ENCODE results near the gene INMT.

INMT gene

DNA sequence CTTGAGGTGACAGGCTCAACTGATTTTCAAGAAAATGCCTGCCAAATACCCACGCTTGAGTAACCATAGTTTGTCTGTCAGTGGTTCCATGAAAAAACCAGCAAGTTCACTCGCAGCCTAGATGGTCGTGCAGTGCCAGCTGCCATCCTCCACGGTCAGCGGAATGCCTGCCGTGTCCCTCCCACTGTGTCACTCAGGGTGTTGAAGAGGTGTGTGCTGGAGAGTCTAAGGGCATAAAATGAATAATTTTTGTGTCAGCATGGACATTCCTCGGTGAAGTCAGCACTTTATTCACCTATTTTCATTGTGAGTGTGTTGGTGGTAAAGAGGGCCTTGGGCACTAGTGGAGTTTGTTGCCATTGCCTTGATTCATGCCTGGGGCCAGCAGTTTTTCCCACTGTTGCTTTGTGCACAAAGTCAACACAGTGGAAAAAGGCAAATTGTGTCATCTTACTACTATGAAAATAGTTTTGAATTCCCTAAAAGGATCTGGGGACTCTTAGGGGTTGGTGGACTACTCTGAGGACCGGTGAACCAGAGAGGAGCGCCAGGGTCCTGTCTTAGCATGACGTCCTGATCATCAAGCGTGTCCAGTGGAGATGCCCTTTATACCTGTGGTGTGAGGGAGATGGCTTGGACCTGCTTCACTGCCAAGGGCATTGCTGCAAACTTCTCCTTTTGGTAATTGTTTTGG, 36.9 kb downstream of the INMT start:
- DNase-seq, result no peak

DNA sequence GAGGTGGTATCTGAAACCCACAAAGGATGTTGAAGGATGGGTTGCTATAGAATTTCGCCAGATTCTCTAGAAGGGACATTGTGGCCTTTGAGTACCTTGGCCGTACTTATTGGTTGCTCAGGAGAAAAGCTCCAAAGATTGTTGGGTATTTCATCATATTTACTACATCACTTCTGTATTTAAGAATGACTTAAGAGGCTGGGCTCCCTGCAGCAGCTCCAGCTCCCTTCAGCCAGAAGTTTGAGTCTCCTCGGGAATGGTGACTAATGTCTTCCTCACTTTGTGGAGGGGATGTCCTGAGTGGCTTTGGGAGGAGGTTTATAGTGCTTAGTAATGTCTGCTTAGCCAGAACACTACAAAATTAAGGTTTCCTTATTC, 37.4 kb downstream of the INMT start:
- DNase-seq, result no peak

DNA sequence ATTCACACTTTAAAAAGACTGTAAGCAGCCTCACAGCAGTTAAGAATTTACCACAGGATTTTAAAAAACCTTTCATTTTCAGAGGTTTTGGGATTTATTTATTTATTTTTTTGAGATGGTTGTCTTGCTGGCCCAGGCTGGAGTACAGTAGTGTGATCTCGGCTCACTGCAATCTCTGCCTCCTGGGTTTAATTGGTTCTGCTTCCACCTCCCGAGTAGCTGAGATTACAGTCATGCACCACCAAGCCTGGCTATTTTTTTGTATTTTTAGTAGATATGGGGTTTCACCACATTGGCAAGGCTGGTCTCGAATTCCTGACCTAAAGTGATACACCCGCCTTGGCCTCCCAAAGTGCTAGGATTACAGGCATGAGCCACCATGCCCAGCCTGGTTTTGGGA, 38.4 kb downstream of the INMT start:
- DNase-seq, result no peak

DNA sequence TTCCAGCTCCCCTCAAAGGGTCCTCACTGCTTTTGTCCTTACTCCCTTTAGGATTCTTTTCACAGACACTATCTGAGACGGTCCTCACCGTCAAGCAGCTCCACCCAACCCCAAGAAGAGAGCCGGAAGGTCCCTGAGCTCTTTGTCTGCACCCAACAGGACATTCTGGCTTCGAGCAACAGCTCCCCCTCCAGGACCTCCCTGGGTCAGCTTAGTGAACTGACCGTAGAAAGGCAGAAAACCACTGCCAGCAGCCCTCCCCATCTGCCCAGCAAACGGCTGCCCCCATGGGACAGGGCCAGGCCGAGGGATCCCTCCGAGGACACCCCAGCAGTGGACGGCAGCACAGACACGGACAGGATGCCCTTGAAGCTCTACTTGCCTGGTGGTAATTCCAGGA, 39.2 kb downstream of the INMT start:
- no peak for DNase-seq

DNA sequence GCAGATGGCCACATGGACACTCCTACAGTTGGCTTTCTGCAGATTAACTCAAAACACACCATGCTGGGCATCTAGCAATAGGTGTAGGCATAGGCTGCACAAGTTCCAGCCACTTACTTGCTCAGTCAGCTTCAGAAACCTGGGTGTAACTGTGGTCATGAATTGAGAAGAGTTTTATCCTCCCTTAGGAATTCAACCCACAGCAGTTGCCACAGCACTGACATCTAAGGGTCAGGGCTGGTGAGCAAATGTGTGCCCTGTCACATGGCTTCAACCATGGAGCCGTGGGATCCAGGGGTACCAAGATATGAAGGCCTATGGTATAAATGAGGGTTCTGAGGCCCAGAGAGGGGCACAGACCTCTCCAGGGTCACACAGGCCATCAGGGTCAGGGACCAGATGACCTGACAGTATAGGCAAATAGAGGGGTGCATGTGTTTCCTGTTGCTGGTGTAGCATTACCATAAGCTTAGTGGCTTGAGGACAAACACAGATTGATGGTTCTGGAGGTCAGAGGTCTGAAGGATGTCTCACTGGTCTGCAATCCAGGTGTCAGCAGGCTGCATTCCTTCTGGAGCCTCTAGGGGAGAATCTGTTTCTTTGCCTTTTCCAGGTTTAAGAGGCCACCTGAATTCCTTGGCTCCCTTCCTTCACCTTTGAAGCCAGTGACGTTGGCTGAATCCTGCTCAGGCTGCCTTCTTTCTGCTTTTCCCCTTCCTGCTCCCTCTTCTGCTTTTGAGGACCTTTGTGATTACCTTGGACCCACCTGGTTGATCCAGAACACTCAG, 43.4 kb downstream of the INMT start:
- DNase-seq, result no peak

DNA sequence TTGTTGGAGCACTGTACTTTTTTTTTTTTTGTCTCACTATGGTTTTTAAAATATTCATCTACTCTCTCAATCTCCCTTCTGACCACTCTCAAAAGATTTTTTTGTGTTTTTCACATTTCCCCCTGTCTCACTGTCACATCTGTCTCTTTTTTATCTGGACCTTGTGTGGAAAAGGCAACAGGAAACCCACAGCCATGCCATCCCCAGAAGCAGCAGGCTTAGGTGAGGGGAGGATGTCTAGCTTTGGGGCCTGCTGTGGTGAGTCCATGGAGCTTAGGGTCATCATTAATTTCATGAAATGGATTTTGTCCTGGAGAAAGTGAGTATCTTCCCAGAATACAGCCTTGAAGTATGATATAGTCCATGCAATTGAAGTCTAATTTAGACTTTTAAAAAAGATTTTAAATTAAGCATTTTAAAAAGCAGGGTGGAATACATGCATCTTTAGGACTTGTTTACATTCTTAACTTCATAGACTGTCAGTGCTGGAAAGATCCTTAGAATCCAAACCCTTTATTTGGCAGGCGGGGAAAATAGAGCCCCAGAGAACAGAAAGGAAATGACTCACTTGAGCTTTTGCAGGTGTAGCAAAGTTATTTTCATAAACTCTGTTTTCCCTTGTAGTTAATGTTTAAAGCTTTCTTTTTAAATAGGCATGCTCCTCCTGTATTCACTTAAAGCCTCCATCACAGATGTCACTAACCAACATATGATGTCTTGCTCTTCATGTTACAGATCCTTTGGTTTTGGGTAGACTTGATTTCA, 44.4 kb downstream of the INMT start:
- DNase-seq, result no peak

DNA sequence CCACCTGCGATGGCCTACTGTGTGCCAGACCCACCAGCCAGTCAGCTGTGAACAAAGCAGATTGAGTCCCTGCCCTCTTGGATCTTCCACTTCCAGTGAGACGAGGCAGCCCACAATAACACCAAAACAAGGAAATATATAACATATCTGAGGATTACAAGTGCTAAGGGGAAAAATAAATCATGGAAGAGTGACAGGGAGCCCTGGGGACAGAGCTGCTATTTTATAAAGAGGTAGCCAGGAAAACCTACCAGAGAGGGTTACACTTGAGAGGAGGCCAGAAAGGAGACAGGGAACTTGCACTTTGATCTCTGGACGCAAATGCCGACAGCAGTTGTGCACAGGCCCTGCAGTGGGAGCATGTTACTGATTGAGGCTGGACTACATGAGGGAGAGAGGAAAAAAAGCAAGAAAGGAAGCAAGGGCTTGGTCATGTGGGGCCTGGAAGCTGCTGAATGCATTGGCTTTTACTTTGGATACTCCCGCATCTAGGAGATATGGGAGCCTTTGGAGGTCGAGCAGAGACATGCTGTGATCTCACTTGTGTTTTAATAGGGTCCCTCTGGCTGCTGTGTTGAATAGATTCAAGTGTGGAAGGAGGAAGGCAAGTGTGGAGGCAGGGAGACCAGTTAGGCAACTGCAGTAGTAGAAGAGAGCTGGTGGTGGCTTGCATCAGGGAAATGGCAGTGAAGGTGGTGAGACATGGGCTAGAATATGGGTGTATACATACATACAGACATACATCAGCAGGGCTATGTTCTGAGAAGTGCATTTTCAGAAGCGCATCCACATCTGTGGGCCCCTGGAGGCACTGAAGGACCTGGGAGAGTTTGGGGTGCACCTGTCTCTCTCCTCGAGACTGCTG, 45.5 kb downstream of the INMT start:
- DNase-seq, result no peak

DNA sequence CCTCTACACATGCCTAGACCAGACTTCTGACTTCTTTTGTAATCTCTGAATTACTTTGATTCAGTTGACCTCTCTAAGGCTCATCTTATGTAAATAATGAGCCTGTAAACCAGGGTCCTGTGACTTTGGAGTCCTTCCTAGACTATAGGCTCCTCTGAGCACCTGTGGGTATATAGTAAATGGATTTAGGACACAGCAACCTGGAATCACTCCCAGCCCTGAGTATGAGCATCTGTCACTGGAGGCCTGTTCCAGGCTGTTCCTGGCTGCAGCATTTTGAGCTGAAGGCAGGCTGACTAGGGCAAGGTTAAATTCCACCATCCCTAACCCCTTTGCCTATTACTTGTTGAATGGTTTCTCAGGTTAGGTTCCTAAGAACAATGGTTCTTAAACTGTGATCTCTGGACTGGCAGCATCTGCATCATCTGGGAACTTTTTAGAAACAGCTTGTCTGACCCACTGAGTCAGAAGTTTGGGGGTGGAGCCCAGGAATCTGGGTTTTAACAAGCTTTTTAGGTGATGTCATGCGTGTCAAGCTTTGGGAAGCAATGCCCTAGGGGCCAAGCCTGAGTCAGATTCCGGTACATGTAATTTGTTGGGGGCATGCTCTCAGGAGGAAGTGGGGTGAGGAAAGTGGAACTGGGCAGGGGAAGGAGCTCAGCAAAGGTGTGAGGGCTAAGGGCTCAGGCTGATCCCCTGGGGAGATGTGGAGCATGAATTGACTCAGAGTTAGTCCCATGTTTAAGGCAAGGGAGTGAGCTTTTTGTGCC, 47.5 kb downstream of the INMT start:
- DNase-seq, result no peak

DNA sequence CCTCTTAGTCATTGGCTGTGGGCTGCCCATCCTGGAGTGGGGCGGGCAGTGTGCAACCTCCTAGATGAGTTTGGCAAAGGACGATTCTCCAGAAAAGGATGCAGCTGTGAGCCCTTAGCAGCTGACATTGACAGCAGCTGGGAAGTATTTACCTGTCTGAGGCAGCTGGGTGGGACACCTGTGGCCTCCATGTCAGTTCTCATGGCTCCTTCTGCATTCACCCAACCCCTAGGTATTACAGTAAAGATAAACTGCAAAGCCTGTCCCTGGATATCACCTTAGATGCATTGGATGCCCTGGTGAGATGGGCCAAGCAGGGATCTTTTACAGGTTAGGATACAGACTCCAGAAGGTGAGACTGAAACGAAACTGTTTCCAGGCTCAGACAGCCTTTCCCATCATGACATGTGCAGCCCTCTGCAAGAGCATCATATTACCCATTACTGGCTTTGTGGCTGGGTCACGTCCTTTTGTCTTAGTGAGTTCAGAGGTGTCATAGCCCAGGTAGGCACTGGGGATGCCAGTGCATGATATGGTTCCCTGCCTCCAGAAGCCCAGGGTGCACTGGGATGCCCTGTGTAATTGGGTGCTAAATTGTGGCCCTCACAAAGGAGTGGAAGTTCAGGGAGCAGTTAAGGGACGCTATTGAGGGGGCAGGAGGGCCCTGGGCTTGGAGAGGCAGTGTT, 48.2 kb downstream of the INMT start:
- no peak for DNase-seq

DNA sequence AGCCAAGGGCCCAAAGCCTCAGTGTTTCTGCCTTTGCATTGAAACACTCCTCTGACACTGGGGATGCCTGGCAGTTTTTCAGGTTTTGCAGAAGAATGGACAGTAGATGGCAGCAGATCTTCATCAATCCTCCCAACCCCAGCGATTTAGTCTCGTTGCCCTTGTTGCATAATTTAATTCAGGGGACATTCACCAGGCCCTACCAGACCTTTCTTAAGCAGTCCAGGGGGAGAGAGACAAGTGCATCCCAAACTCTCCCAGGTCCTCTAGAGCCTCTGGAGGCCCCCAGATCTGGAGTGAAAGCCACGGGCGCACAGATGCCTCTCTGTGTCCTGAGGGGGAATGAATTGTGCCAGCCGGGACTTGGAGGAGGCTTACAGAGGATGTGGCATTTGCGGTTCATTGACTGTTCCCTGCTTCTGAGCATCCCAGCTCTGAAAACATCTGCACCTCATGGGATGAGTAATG, 48.9 kb downstream of the INMT start:
- DNase-seq, result no peak

DNA sequence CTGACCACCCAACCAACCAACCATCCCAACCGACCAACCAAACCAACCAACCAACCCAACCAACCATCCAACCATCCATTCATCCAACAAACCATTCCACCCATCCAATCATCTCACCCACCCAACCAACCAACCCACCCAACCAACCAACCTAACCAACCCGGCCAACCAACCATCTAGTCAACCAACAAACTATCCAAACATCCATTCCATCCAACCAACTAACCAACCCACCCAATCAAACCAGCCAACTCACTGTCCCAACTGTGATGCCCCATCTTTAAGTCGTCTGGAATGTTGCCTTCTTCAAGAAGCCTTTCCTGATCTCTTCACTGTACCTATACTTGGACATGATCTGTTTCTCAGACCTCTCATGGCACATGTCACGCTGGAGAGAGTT, 50.9 kb downstream of the INMT start:
- DNase-seq, result no peak

DNA sequence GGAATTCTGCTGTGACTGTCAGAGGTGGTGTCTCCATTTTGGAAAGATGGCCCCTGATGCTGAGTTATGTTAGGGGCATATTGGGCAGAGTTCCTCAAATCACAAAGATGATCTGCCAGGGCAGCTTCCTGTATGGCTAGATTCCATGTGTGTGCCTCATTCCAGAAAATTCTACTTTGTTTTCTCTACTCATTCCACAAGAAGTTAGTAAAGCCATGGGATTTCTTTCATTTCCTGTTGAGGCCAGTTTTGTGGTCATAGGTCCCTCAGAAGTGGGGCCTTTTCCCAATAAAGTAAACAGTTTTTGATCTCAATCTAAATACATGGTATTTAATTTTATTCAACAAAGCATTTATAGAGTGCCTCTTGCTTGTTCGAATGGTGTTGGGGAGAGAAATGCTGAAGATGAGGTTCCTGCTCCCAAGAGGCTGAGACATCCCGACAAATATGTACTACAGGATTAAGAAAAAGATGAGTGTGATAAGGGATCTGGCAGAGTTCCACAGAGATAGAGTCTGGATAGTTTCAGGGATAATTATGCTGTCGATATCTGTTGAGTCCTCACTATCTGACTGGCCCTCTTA, 52.2 kb downstream of the INMT start:
- no peak for DNase-seq

DNA sequence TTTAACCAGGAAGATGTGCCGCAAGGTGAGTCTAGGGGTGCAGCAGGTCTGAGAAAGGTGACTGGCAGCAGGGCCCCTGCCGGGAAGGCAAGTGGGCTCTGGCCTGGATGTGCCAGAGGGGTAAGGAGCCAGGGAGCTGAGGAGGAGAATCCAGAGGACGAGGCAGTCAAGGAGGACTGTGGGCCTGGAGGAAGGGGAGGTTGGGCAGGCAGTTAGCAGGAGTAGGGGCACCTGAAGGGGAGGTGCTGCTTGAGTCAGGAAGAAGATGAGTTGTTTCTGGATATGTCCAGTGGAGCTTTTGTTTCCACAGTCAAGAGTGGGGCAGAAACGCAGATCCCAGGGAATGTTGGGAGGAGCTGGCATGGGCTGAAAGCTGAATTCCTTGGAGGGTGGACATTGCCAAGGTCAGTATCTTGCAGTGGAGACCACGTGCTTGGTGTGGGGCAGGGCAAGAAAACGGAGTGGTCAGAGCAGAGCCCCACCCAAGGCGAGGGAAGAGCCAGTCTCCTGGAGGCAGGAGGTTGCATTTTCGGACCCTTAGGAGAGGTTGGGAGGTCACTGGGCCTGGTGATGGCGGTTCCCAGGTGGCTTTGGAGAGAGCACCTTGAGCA, 53.3 kb downstream of the INMT start:
- DNase-seq, result no peak

DNA sequence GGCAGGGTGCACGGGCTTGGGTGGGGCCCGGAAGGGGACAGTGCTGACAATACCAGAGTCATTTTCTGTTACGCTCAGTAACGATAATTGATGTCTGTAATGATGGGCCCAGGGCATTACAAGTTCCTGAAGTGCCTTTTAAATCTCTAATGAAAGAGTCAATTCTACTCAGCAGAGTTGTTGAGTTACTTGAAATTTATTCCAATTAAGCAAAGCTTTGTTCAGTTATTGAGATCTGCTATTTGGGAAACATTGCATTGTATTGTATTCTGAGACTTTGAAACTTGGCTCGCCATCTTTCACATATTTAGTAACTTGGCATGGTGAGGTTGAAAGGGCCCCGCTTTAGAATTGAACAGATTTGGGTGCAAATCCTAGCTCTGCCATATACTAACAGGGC, 54.0 kb downstream of the INMT start:
- no peak for DNase-seq

Measured in GF-D8 (cell line).